ENCODE data around the gene RSBN1L. TPM values are rescaled to one million over a fixed set of nuclear protein-coding genes. Genes with fewer than 3 reads are reported as not detected.

The RSBN1L gene
- 6.6 and 10.5 TPM in 2 replicates for total RNA-seq

DNA sequence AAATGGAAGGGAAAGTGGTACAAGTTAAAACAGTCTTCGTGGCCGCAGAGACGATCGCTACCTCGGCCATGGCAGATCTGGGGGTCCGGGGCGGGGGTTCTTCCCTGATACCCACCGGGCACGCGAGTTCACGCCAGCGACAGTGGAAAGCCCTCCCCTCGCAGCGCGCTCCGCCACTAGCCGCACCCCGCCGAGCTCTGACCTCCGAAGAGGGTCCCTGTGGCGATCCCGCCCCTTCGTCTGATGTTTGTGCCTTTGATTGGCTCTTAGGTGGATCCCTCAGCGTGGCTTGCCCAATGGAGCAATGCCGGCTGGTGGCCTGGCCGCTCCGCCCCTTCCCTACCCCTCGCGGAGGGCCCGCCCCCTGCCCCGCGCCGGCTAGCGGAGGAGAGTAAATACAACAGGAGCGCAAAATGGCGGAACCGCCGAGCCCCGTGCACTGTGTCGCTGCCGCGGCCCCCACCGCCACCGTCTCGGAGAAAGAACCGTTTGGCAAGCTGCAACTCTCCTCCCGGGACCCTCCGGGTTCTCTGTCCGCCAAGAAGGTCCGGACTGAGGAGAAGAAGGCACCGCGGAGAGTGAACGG is at the start of gene RSBN1L:
Gene RSBN1L, plus strand, starts transcription at position 403 of the 586 bp plus-strand sequence. Its CDS starts 11 bp downstream, at position 414.

GRCh38 chr7:77798394-77799077 is 102.3 kb downstream of the RSBN1L start, which contains the start of the genes PHTF2 and TMEM60:
TSS of gene PHTF2 (plus strand) at chr7:77798773.
TSS of gene TMEM60 (minus strand) at chr7:77798434. CDS start at chr7:77794373, 4,061 bp downstream.

Other genes starting within 250 kb of the RSBN1L start
- gene PTPN12, start 159.2 kb upstream of the RSBN1L start, total RNA-seq: 30.3 and 62.0 TPM in 2 replicates
- gene TMEM60, start 102.0 kb downstream of the RSBN1L start, total RNA-seq: 20.1 and 21.9 TPM in 2 replicates
- gene PHTF2, start 102.3 kb downstream of the RSBN1L start, total RNA-seq: 12.2 and 18.5 TPM in 2 replicates